ENCODE measurements around the gene ASCC1. TPM values are rescaled to one million over a fixed set of nuclear protein-coding genes. Genes with fewer than 3 reads are reported as not detected.
"Not testable (repeated sequence)": the region's sequence is repeated elsewhere in the genome, so short reads cannot be mapped to it uniquely, and the experiment has no call there.

The ASCC1 gene
- total RNA-seq: 23.5 and 26.2 TPM in 2 replicates

DNA sequence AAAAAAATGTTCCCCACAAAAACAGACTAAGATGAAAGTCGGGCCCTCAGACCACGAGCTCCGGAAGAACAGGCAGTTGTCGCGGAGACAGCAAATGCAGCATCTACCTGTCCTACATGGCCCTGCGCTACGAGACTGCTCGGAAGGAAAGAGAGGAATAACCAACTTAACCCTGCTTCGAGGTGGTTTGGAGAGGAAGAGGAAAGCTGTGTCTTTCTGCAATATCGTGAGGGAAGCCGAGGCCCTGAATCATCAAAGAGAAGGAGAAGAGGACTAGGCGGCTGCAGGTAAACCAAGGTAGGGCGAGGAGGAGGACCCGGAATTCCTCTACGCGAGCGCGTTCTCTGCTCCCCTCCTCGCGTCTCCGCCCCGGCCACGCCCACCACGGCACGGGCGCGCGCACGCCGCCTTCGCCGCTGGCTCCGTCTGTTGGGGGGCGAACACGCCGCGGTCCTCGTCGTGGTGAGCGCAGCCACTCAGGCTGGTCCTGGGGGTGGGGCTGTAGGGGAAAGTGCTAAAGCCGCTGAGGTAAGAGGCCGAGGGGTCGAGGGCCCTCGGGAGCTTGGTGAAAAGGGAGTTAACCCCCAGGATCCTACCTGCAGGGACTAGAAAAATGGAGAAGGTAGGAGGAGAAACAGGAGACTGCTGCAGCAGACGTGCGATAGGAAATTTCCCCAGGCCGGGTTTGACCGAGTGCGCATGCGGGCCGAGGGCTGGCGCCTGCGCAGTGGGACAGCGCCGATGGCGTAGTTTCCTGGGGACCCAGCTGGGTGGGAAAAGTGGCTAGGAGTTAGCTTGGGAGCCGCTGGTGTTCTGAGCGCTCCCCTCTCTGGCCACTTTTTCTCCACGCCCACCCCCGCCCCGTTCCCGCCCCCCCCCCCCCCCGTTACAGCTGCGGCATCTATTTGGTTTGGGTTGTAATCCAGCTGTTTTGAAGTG lies at the start of gene ASCC1, which contains the start of gene ANAPC16:
Gene ASCC1 (minus strand): TSS at position 666 of the 939 bp plus-strand sequence. CDS start 2,978 bp downstream, outside the sequence.
Gene ANAPC16 (plus strand): TSS at position 402 of the 939 bp plus-strand sequence. CDS start 7,903 bp downstream, outside the sequence.
- peak; percentile 79 to 91 for DNase-seq (ENCODE audit: low read depth in 2 of 2)

- no peak for DNase-seq (ENCODE audit: low read depth in 2 of 2)
These were observed 49.4 kb upstream of the ASCC1 start for GRCh38 chr10:72265508-72265907.

GRCh38 chr10:72264536-72264935 lies 48.5 kb upstream of the ASCC1 start:
- DNase-seq (ENCODE audit: low read depth in 2 of 2): no peak

DNA sequence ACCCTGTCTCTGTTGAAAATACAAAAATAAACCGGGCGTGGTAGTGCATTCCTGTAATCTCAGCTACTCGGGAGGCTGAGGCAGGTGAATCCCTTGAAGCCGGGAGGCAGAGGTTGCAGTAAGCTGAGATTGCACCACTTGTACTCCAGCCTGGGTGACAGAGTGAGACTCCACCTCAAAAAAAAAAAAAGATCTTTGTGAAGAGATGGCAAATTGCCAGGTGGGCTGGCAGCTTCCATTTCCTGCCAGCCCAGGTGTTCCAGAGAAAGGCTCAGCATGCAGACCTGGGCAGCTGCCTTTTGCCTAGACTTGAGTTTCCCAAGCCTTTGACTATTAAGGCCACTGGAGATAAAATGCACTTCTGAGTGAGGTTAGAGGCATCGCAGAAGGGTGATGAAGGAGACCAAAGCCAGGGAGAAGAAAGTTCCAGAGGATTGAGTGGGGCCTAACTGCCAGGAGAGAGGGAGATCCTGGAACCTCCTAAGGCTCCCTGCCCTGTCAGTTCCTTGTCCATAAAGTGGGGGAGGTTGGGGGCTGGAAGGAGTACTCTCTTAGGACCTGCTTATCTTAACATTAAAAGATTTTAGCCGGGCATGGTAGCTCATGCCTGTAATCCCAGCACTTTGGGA lies 47.7 kb upstream of the ASCC1 start:
- peak in 1 of 2 donors; percentile 63 for DNase-seq (ENCODE audit: low read depth in 2 of 2)

GRCh38 chr10:72261784-72262404 lies 45.8 kb upstream of the ASCC1 start:
- DNase-seq (ENCODE audit: low read depth in 2 of 2): no peak

GRCh38 chr10:72260976-72261783 lies 45.1 kb upstream of the ASCC1 start:
- no peak for DNase-seq (ENCODE audit: low read depth in 2 of 2)

DNA sequence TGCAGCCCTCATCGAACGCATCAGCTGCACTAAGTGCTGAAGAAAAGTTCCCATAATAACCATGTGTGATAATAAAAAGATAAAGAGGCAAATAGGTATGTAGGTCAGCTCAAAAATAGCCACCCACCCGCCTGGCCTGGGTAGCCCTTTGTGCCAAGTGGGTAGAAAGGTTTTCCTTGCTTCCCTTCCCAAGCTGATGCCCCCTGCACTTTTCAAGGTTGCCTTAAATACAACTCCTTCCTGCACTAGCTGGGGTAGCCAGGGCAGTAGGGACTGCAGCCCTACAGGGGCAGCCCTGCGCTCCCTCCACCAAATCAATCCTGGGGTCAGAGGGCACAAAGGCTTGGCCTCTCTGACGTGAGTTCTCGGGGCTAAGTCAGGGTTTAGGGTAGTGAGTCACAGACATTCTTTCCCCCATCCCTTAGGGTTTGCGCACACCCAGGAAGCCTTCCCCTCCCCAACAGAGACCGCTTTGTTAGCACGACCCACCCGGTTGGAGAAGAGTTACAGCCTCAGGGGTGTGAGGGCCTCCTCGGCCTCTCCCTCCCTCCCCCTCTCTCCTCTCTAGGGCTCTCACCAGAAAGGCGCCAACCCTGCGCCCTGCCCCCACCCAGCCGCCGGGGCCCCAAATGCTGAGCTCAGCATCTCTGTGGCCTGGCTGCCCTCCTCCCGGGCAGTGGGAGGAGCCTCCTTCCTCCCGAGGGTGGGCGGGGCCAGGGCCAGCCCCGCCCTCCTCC lies 44.3 kb upstream of the ASCC1 start:
- no peak for DNase-seq (ENCODE audit: low read depth in 2 of 2)

DNA sequence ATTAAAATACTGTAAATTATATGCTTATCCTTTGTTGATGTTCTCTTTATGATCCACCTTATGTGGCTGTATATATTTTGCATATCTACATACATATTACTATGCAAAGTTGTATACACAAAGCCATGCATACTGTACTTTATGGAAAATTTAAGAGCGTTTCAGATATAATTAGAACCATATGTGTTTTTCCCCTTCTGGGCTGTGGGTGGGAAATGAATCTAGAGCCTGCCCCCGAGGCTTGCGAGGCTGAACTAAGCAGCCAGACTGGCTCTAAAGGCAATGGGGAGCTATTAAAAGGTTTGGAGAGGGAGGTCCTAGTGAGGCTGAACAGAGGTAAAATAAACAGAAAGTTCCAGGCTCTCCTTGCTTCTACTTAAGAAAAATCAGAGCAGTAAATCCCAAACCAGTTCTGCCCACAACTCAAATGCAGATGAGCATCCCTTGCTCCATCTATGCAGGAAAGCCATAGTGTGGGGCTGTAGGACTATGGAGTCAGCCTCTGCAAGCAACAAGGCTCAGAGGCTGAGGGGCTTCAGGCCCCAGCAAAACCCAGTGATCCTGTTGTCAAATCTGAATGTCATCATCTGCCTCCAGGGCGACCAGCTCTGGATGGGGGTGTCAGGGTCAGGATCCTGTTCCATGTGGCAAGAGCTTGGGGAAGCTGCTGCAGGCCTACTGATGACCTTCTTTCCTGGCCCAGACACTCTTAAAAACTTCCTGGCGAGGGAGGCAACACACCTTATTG lies 43.6 kb upstream of the ASCC1 start:
- no peak for DNase-seq (ENCODE audit: low read depth in 2 of 2)

- DNase-seq (ENCODE audit: low read depth in 2 of 2): no peak
These were observed 42.5 kb upstream of the ASCC1 start for GRCh38 chr10:72258617-72259016.

- peak in 1 of 2 donors; percentile 42 for DNase-seq (ENCODE audit: low read depth in 2 of 2)
These were observed 41.2 kb upstream of the ASCC1 start for GRCh38 chr10:72257051-72257892.

- DNase-seq (ENCODE audit: low read depth in 2 of 2): no peak
These were observed 40.1 kb upstream of the ASCC1 start for GRCh38 chr10:72255977-72256729.

DNA sequence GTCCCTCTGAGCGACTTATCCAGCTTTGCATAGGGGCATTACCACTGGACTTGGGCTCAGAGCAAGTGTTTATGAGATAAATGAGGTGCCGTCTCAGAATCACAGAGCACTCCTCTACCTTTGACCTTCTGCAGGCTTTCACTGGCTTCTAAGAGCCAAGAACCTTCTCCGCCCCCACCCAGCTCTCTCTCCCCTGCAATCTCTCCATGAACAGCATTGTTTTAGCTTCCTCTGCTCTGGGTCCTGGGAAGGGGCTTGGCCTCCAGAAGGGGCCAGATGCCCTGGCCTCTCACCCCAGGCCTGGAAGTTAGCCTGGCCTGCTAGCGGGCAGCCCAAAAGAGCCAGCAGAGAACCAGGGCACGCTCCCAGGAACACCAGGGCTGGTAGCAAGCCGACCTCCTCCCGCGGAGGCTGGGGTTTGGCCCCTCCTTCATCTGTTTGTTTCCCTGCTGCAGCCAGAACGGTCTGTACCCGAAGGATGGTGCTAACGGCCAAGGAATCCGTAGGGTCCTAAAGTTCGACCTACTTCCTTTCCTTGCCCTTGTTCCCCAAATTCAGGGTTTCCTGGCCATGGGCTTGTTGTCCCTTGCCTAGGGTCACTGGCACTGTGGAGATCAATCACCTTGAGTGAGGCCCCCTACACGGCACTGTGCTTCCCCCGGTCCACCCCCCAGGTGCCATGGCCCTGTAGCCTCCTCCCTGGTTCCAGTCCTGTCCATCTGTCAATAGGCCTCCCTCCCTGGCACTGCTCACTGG lies 38.9 kb upstream of the ASCC1 start:
- DNase-seq (ENCODE audit: low read depth in 2 of 2): peak in 1 of 2 donors; percentile 53

DNA sequence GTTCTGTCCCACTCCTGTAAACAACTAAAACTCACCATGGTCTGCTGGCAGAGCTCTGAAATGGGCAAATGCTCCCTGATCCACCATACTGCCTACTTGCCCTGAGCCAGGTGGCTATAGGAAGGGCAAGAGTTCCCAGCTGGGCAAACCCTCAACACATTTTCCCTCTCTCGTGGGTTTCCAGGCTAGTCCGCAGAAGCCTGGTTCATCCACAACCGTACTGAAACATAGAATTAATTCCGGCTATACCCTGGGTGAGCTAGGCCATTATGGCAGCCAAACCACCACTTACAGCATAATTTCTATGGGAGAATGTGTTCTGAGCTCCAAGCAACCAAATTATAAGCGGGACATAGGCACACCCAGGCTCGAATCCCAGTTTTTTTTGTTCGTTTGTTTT lies 37.5 kb upstream of the ASCC1 start:
- no peak for DNase-seq (ENCODE audit: low read depth in 2 of 2)

DNA sequence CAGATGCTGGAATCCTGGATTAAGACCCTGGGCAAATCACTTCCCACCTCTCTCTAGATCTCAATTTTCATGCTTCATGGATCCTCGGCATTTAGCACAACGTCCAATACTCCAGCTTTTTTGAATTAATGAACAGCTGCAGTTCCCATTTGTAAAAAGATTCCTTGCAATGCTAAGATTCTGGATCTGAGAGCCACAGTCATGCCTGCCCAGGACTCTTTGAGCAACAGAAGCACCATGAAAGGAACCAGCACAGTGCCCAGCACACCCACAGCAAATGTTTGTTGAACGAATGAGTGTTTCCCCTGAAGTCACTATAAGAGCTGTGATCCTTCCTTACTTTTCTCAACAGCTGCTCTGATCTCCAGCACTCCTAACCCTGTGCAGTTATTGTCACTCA lies 36.9 kb upstream of the ASCC1 start:
- DNase-seq (ENCODE audit: low read depth in 2 of 2): no peak

DNA sequence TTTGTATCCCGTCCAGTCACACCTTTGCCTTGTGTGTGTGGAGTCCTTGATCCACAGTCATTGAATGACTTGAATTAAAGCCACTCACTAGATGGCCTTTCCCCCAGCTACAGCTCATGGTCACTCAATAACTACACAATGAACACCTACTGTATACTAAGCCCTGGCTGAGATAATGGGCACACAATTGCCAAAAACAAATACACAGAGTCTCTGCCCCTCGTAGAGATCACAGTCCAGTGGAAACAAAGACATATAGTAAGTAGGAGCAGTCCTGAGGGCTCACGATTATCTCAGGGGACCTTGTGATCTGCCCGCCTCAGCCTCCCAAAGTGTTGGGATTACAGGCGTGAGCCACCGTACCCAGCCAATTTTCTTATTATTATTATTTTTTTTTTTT lies 35.6 kb upstream of the ASCC1 start:
- DNase-seq (ENCODE audit: low read depth in 2 of 2): no peak

- no peak for DNase-seq (ENCODE audit: low read depth in 2 of 2)
These were observed 34.6 kb upstream of the ASCC1 start for GRCh38 chr10:72250666-72251065.

DNA sequence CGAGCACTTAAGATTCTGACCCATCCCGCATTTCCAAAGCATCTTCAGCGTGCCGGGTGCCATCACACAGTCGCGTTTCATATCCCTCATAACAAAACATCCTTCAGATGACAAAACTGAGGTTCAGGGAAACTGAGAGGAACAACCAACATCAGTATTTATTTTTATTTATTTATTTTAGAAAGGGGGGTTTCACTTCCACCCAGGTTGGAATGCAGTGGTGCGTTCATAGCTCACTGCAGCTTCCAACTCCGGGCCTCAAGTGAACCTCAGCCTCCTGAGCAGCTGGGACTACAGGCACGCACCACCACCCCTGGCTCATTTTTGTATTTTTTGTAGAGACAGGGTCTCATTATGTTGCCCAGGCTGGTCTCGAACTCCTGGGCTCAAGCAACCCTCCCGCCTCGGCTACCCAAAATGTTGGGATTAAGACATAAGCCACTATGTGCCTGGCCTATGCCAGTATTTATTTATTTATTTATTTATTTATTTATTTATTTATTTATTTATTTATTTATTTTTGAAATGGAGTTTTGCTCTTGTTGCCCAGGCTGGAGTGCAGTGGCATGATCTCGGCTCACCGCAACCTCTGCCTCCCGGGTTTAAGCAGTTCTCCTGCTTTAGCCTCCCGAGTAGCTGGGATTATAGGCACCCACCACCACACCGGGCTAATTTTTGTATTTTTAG lies 33.2 kb upstream of the ASCC1 start:
- DNase-seq (ENCODE audit: low read depth in 2 of 2): not testable (repeated sequence)

All from dermis microvascular lymphatic vessel endothelial cell (primary cell).